Epithelial cell of proximal tubule (primary cell): ENCODE results near the gene MRPL41. TPM values are rescaled to one million over a fixed set of nuclear protein-coding genes. Genes with fewer than 3 reads are reported as not detected.

Source experiments
- DNase-seq: peaks from one replicate; pipeline ENCODE4 v3.0.0-alpha.2; 2011; ENCODE audit warnings: low read depth
- H3K4me3 ChIP-seq: 2 replicates; pipeline ENCODE4 v1.5.1; 2011; ENCODE audit warnings: low read depth, mild to moderate bottlenecking, low read length
- CTCF ChIP-seq: conservative IDR thresholded peaks from 2 replicates; pipeline ENCODE4 v1.5.1; 2012; ENCODE audit warnings: low read depth, mild to moderate bottlenecking, low read length
- total RNA-seq: library from RNA; depleted of rRNA; stranded (reverse); fragments of >200 nt; gene quantifications from 2 replicates; pipeline ENCODE4 v1.2.3, GENCODE V29; 2015

MRPL41 gene
- total RNA-seq, 1 donor from 2014 or later = 110 TPM

GRCh38 chr9:137583347-137583746, 31.7 kb downstream of the MRPL41 start:
- DNase-seq = no peak
- TF ChIP-seq CTCF = no peak

GRCh38 chr9:137583957-137584356, 32.3 kb downstream of the MRPL41 start:
- no peak for TF ChIP-seq CTCF
- DNase-seq = no peak
- no peak overlapping the region for H3K4me3 ChIP-seq

More at GRCh38 chr9:137583347-137583746, 31.7 kb downstream of the MRPL41 start:
- H3K4me3 ChIP-seq = no peak overlapping the region

GRCh38 chr9:137586854-137587253, 35.2 kb downstream of the MRPL41 start:
- H3K4me3 ChIP-seq = no peak overlapping the region
- DNase-seq = no peak
- TF ChIP-seq CTCF = no peak

GRCh38 chr9:137588311-137588710, 36.6 kb downstream of the MRPL41 start:
- no peak overlapping the region for H3K4me3 ChIP-seq
- no peak for TF ChIP-seq CTCF
- DNase-seq = no peak

- peak overlapping the region; percentile 74 for H3K4me3 ChIP-seq
- TF ChIP-seq CTCF = no peak
These were observed 37.2 kb downstream of the MRPL41 start for GRCh38 chr9:137588891-137589290.

GRCh38 chr9:137589441-137590122, 37.9 kb downstream of the MRPL41 start:
- H3K4me3 ChIP-seq = peak overlapping the region; percentile 74
- DNase-seq = no peak
- no peak for TF ChIP-seq CTCF

More at GRCh38 chr9:137588891-137589290, 37.2 kb downstream of the MRPL41 start:
- no peak for DNase-seq

- no peak for DNase-seq
- H3K4me3 ChIP-seq = peak overlapping the region; percentile 74
- TF ChIP-seq CTCF = no peak
These were observed 38.4 kb downstream of the MRPL41 start for GRCh38 chr9:137590123-137590468.
